ENCODE results near the gene CDK17.
A peak's percentile ranks its signal among the peaks of the same experiment; 100 is the strongest.

Gene CDK17

GRCh38 chr12:96260231-96260630 lies 140.0 kb downstream of the CDK17 start:
- Histone ChIP-seq H3K36me3 (ENCODE audit: control insufficient read depth, insufficient read depth, low read length) (peaks cover 9% of the 10 kb centered on the region; the same call in 1 of the 2 replicates), H3K27me3 (ENCODE audit: control insufficient read depth, insufficient read depth, low read length) (no peaks in the 10 kb centered on the region), H3K27ac (ENCODE audit: low read depth, low read length) (no peak overlapping the region), H3K4me1 (ENCODE audit: control insufficient read depth, insufficient read depth, low read length) (peaks cover 17% of the 10 kb centered on the region), H3K9me3 (ENCODE audit: control insufficient read depth, insufficient read depth, low read length) (no peaks in the 10 kb centered on the region), H3K4me3 (ENCODE audit: low read depth, low read length) (no peak overlapping the region), H3K9ac (ENCODE audit: low read depth, low read length) (no peak overlapping the region)

GRCh38 chr12:96258104-96258961 lies 141.9 kb downstream of the CDK17 start:
- Histone ChIP-seq H3K27ac (ENCODE audit: low read depth, low read length) (peak overlapping the region; percentile 80), H3K36me3 (ENCODE audit: control insufficient read depth, insufficient read depth, low read length) (peaks cover 9% of the 10 kb centered on the region; the same call in 1 of the 2 replicates), H3K4me3 (ENCODE audit: low read depth, low read length) (no peak overlapping the region), H3K9me3 (ENCODE audit: control insufficient read depth, insufficient read depth, low read length) (no peaks in the 10 kb centered on the region), H3K9ac (ENCODE audit: low read depth, low read length) (no peak overlapping the region), H3K4me1 (ENCODE audit: control insufficient read depth, insufficient read depth, low read length) (peaks cover 17% of the 10 kb centered on the region), H3K27me3 (ENCODE audit: control insufficient read depth, insufficient read depth, low read length) (no peaks in the 10 kb centered on the region)

GRCh38 chr12:96257550-96258103 lies 142.6 kb downstream of the CDK17 start:
- peaks cover 17% of the 10 kb centered on the region for H3K4me1 ChIP-seq (ENCODE audit: control insufficient read depth, insufficient read depth, low read length)
- no peaks in the 10 kb centered on the region for H3K9me3 ChIP-seq (ENCODE audit: control insufficient read depth, insufficient read depth, low read length)
- H3K27me3 ChIP-seq (ENCODE audit: control insufficient read depth, insufficient read depth, low read length) = no peaks in the 10 kb centered on the region
- no peak overlapping the region for H3K4me3 ChIP-seq (ENCODE audit: low read depth, low read length)
- H3K9ac ChIP-seq (ENCODE audit: low read depth, low read length) = no peak overlapping the region
- H3K27ac ChIP-seq (ENCODE audit: low read depth, low read length) = peak overlapping the region; percentile 80
- peaks cover 9% of the 10 kb centered on the region; the same call in 1 of the 2 replicates for H3K36me3 ChIP-seq (ENCODE audit: control insufficient read depth, insufficient read depth, low read length)

GRCh38 chr12:96256672-96257361 lies 143.4 kb downstream of the CDK17 start:
- H3K4me3 ChIP-seq (ENCODE audit: low read depth, low read length) = no peak overlapping the region
- peaks cover 9% of the 10 kb centered on the region; the same call in 1 of the 2 replicates for H3K36me3 ChIP-seq (ENCODE audit: control insufficient read depth, insufficient read depth, low read length)
- no peaks in the 10 kb centered on the region for H3K27me3 ChIP-seq (ENCODE audit: control insufficient read depth, insufficient read depth, low read length)
- no peak overlapping the region for H3K27ac ChIP-seq (ENCODE audit: low read depth, low read length)
- peaks cover 17% of the 10 kb centered on the region for H3K4me1 ChIP-seq (ENCODE audit: control insufficient read depth, insufficient read depth, low read length)
- H3K9me3 ChIP-seq (ENCODE audit: control insufficient read depth, insufficient read depth, low read length) = no peaks in the 10 kb centered on the region
- no peak overlapping the region for H3K9ac ChIP-seq (ENCODE audit: low read depth, low read length)

GRCh38 chr12:96255077-96255476 lies 145.2 kb downstream of the CDK17 start:
- Histone ChIP-seq H3K27me3 (ENCODE audit: control insufficient read depth, insufficient read depth, low read length) (no peaks in the 10 kb centered on the region), H3K4me1 (ENCODE audit: control insufficient read depth, insufficient read depth, low read length) (peaks cover 17% of the 10 kb centered on the region), H3K27ac (ENCODE audit: low read depth, low read length) (no peak overlapping the region), H3K36me3 (ENCODE audit: control insufficient read depth, insufficient read depth, low read length) (no peaks in the 10 kb centered on the region), H3K9ac (ENCODE audit: low read depth, low read length) (no peak overlapping the region), H3K4me3 (ENCODE audit: low read depth, low read length) (no peak overlapping the region), H3K9me3 (ENCODE audit: control insufficient read depth, insufficient read depth, low read length) (no peaks in the 10 kb centered on the region)

GRCh38 chr12:96250119-96250685 lies 150.0 kb downstream of the CDK17 start:
- no peak overlapping the region for H3K9ac ChIP-seq (ENCODE audit: low read depth, low read length)
- no peaks in the 10 kb centered on the region for H3K27me3 ChIP-seq (ENCODE audit: control insufficient read depth, insufficient read depth, low read length)
- peaks cover 2% of the 10 kb centered on the region; the same call in 1 of the 2 replicates for H3K36me3 ChIP-seq (ENCODE audit: control insufficient read depth, insufficient read depth, low read length)
- no peaks in the 10 kb centered on the region for H3K4me1 ChIP-seq (ENCODE audit: control insufficient read depth, insufficient read depth, low read length)
- H3K27ac ChIP-seq (ENCODE audit: low read depth, low read length) = no peak overlapping the region
- no peaks in the 10 kb centered on the region for H3K9me3 ChIP-seq (ENCODE audit: control insufficient read depth, insufficient read depth, low read length)
- no peak overlapping the region for H3K4me3 ChIP-seq (ENCODE audit: low read depth, low read length)

- no peak overlapping the region for H3K9ac ChIP-seq (ENCODE audit: low read depth, low read length)
- no peak overlapping the region for H3K4me3 ChIP-seq (ENCODE audit: low read depth, low read length)
- H3K4me1 ChIP-seq (ENCODE audit: control insufficient read depth, insufficient read depth, low read length) = no peaks in the 10 kb centered on the region
- no peak overlapping the region for H3K27ac ChIP-seq (ENCODE audit: low read depth, low read length)
- H3K36me3 ChIP-seq (ENCODE audit: control insufficient read depth, insufficient read depth, low read length) = peaks cover 2% of the 10 kb centered on the region; the same call in 1 of the 2 replicates
- H3K9me3 ChIP-seq (ENCODE audit: control insufficient read depth, insufficient read depth, low read length) = no peaks in the 10 kb centered on the region
- no peaks in the 10 kb centered on the region for H3K27me3 ChIP-seq (ENCODE audit: control insufficient read depth, insufficient read depth, low read length)
These were observed 150.8 kb downstream of the CDK17 start for GRCh38 chr12:96249196-96250118.

GRCh38 chr12:96248136-96248931 lies 151.9 kb downstream of the CDK17 start:
- no peaks in the 10 kb centered on the region for H3K4me1 ChIP-seq (ENCODE audit: control insufficient read depth, insufficient read depth, low read length)

GRCh38 chr12:96247563-96247962 lies 152.7 kb downstream of the CDK17 start:
- Histone ChIP-seq H3K9ac (ENCODE audit: low read depth, low read length) (no peak overlapping the region), H3K4me1 (ENCODE audit: control insufficient read depth, insufficient read depth, low read length) (no peaks in the 10 kb centered on the region), H3K27ac (ENCODE audit: low read depth, low read length) (no peak overlapping the region), H3K9me3 (ENCODE audit: control insufficient read depth, insufficient read depth, low read length) (no peaks in the 10 kb centered on the region), H3K36me3 (ENCODE audit: control insufficient read depth, insufficient read depth, low read length) (peaks cover 2% of the 10 kb centered on the region; the same call in 1 of the 2 replicates), H3K4me3 (ENCODE audit: low read depth, low read length) (no peak overlapping the region), H3K27me3 (ENCODE audit: control insufficient read depth, insufficient read depth, low read length) (no peaks in the 10 kb centered on the region)

More at GRCh38 chr12:96248136-96248931, 151.9 kb downstream of the CDK17 start:
- no peak overlapping the region for H3K27ac ChIP-seq (ENCODE audit: low read depth, low read length)
- H3K9ac ChIP-seq (ENCODE audit: low read depth, low read length) = no peak overlapping the region
- no peaks in the 10 kb centered on the region for H3K27me3 ChIP-seq (ENCODE audit: control insufficient read depth, insufficient read depth, low read length)
- H3K36me3 ChIP-seq (ENCODE audit: control insufficient read depth, insufficient read depth, low read length) = peaks cover 2% of the 10 kb centered on the region; the same call in 1 of the 2 replicates
- no peaks in the 10 kb centered on the region for H3K9me3 ChIP-seq (ENCODE audit: control insufficient read depth, insufficient read depth, low read length)
- no peak overlapping the region for H3K4me3 ChIP-seq (ENCODE audit: low read depth, low read length)

Data from HUES48 (cell line).